RPMI7951 (cell line): Measurements from ENCODE around the gene RPS14. TPM values are rescaled to one million over a fixed set of nuclear protein-coding genes. Genes with fewer than 3 reads are reported as not detected.
"Not testable (repeated sequence)": the region's sequence is repeated elsewhere in the genome, so short reads cannot be mapped to it uniquely, and the experiment has no call there.

Experiments
- DNase-seq: peaks from one replicate; pipeline ENCODE4 v3.0.0-alpha.2; 2012; ENCODE audit warnings: low read depth
- total RNA-seq: library from RNA; depleted of rRNA; stranded (reverse); fragments of >200 nt; shearing (Covaris generic); gene quantifications from 2 replicates; pipeline ENCODE4 v1.2.3, GENCODE V29; 2014

Gene RPS14
- total RNA-seq, 1 experiment from 2014 or later: 2,147 TPM

DNA sequence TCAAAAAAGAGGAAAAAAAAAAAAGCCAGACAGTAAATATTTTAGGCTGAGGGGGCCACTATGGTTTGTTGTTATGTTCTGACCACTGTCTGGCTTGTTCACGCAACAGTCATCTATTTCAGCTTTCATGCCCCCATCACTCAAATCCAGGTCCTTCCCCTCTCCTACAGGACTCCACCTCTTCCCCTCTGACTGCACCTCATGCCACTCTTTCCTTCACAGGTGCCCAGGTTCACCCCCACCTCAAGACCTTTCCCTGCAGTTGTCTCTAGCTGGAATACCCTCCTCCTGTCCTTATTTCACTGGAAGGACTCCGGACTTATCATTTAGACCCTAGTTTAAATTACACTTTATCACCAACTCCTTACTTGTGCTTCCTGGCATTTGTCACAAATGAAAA is 3.5 kb downstream of the RPS14 start:
- DNase-seq: no peak

GRCh38 chr5:150444770-150445169 is 4.8 kb downstream of the RPS14 start:
- DNase-seq: no peak

- DNase-seq: no peak
Measured at GRCh38 chr5:150443242-150444075, 6.1 kb downstream of the RPS14 start.

GRCh38 chr5:150442699-150443080 is 6.8 kb downstream of the RPS14 start:
- no peak for DNase-seq

GRCh38 chr5:150441813-150442698 is 7.5 kb downstream of the RPS14 start:
- DNase-seq: no peak

DNA sequence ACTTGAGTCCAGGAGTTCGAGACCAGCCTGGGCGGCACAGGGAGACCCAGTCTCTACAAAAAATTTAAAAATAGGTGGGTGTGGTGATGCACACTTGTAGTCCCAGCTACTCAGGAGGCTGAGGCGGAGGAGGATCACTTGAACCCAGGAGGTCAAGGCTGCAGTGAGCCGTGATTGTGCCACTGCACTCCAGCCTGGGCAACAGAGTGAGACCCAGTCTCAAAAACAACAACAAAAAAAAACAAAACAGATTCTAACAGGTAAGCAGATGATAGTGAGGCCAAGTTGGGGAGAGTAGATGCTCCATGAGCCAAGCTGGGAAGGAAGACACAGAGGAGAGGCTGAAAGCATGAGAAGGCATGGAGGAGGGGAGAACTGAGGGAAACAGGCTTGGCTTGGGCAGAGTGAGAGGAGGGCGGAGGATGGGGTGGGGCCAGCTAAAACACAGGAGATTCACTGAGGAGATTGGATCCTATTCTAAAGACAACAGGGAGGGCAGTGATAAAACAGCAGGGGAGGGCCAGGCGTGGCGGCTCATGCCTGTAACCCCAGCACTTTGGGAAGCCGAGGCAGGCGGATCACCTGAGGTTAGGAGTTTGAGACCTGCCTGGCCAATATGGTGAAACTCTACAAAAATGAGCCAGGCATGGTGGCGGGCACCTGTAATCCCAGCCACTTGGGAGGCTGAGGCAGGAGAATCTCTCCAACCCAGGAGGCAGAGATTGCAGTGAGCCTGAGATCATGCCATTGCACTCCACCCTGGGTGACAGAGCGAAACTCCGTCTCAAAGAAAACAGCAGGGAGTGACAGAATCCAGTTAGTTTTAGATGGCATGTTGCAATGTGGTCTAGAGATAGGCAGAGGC is 8.4 kb downstream of the RPS14 start:
- DNase-seq: no peak

DNA sequence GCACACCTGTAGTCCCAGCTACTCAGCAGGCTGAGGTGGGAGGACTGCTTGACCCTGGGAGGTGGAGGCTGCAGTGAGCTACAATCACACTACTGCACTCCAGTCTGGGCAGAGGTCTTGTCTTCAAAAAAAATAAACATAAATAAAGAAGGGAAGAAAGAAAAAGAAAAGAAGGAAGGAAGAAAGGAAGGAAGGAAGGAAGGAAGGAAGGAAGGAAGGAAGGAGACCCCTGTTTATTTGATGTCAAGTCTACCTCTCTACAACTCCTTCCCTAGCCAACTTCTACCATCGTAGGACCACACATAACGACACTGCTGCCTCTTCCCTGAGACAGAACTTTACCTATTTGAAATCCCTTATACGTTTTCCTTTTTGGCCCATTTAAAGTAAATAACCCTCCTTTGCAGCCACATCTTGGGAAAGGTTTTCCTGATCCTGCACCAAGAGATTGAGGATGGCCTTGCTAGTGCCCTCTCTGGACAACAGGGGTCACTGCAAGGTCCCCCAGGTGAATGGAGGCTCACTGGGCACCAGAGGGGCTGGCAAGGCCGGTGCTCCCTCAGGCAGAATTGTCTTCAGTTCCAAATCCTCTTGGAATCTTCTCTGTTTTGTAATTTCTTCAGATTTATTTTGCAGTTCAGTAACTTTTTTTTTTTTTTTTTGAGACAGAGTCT is 10.5 kb downstream of the RPS14 start:
- peak; percentile 46 for DNase-seq

DNA sequence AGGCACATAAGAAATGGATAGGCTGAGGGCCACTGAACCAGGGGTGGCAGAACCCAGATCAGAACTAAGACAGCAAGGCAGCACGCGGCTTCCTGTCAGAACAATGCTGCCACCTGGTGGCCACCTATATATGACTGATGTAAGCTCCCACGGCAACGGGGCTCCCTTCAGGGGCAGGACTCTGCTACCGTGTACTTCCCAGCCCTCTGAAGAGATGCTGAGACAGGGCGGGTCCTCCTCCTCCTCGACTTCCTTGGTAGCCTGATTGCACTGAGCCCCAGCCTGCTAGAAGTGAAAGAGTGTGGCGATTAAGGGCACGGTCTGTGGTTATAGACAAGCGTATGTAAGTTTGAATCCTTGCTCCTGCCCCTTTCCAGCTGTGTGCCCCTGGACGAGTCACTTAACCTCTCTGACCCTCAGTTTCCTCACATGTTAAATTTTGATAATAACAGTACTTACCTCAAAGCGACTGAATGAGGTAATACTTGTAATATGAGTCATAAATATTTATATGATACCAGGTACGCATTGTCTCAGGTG is 13.3 kb downstream of the RPS14 start:
- DNase-seq: peak; percentile 75

DNA sequence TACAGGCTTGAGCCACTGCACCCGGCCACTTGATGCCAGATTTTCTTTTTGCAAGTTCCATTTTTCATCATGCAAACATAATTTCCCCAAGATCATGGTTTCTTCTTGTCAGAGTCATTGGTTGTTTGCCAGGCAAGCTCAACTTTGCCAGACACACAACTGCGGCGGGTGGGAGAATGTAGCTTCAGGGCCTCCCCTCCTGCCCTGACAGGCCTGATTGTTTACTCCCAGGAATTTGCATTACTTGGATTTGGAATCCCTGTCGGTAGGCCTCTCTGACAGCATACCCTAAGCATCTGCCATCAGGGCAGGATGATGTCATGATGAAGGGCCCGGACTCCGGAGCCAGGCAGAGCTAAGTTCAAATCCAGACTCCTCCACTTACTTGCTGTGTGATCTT is 15.1 kb downstream of the RPS14 start:
- peak; percentile 86 for DNase-seq

DNA sequence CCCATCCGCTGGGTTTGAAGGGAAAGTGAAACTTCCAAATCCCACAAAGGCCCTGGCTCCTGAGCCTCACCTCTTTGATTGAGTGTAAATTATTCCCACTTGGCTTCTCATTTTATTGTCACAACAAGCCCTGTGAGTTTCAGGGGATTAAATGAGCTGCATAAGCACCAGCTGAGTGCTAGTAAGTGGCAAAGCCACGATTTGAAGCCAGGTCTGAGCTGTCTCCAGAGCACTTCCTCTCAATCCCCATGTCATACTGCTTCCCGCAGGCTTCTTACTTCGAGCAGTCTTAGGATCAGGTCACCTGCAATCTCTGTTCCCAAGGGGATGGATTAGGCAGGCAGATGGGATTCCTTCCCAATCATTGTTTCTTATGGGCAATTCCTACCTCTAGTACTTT is 18.0 kb downstream of the RPS14 start:
- no peak for DNase-seq

- no peak for DNase-seq
Measured at GRCh38 chr5:150431048-150431447, 18.5 kb downstream of the RPS14 start.

GRCh38 chr5:150429410-150429873 is 20.1 kb downstream of the RPS14 start:
- DNase-seq: no peak

GRCh38 chr5:150428978-150429377 is 20.6 kb downstream of the RPS14 start:
- no peak for DNase-seq

DNA sequence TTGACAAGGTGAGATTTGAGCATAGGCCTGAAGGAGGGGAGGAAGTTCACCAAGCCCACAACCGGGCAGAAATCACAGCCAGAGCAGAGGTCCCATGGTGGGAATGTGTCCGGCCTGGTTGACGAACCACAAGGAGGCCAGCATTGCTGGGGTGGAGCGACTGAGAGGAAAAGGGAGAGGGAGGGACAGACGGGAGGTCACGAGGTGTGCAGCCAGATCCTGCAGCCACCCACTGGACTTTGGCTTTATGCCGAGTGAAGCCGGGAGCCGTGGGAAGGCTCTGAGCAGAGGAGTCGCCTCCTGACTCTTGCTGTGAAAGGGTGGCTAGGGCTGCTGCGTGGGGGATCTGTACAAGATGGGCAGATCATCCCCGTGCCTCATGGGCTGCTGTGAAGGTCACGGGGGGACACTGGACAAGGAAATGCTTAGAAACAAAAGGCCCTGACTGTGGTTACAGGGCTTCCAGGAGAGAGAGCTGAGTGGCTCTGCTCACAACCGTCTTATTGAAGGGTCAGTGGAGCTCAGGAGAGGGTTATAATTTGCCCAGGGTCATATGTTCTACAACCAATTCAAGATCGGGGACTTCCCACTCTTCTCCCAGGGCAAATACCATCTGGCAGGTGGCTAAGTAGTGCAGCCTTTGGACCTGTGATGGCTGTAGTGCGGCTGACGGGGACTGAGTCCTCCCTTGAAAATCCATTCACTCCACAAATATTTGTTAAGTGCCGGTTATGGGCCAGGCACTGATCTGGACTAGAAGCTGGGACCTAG is 21.2 kb downstream of the RPS14 start:
- DNase-seq: peak; percentile 82

- DNase-seq: not testable (repeated sequence)
Measured at GRCh38 chr5:150426165-150426564, 23.4 kb downstream of the RPS14 start.

GRCh38 chr5:150422758-150423157 is 26.8 kb downstream of the RPS14 start:
- no peak for DNase-seq

DNA sequence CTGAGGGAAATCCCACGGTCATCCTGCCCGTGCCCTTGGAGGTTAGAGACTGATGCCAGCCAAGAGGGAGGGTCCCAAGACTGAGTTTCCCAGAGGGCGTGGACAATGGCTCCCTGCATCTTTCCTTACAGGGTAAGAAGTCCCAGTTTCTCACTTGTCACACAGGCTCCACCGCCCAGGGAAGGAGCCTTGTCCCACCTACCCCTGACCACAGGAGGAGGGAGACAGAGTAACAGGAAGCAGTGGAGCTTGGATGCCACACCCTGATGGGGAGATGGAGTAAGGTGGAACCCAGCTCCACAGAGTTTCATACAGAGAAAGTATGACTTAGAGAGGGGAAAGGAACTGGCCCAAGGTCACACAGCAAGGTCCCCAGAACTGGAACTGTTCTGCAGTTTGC is 27.5 kb downstream of the RPS14 start:
- no peak for DNase-seq

- peak; percentile 39 for DNase-seq
Measured at GRCh38 chr5:150419630-150420270, 29.8 kb downstream of the RPS14 start.
